ENCODE data around the gene MACROD2.

Gene MACROD2

GRCh38 chr20:14883324-14883723 is 888.0 kb downstream of the MACROD2 start:
- Mint-ChIP-seq H3K27ac (no peak overlapping the region), H3K36me3 (no peaks in the 10 kb centered on the region), H3K9me3 (peaks cover 5% of the 10 kb centered on the region), H3K4me3 (no peak overlapping the region), H3K4me1 (no peaks in the 10 kb centered on the region), H3K27me3 (no peaks in the 10 kb centered on the region)
- DNase-seq: no peak
- CTCF ChIA-PET: no interaction called here

DNA sequence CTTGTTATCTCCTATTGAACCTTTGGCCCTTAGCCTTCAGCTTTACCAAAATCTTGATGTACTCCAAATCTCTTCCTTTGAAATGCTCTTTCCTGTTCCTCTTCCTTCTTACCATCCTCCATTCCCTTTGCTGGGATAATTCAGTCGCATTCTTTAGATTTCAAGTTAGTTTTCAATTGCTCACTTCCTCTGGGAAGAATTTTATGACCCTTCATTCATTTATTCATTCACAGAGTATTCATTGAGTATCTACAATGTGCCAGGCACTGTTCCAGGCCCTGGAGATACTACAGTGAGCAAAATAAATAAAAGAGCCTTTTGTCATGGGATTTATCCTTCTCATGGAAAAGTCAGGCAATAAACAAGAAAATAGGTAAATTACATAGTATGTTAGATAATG is 890.3 kb downstream of the MACROD2 start:
- CTCF ChIA-PET: no interaction called here
- no peaks in the 10 kb centered on the region for H3K36me3 Mint-ChIP-seq
- no peaks in the 10 kb centered on the region for H3K4me1 Mint-ChIP-seq
- H3K4me3 Mint-ChIP-seq: no peak overlapping the region
- H3K27ac Mint-ChIP-seq: no peak overlapping the region
- peaks cover 5% of the 10 kb centered on the region for H3K9me3 Mint-ChIP-seq
- no peak for DNase-seq
- H3K27me3 Mint-ChIP-seq: no peaks in the 10 kb centered on the region

- no peaks in the 10 kb centered on the region for H3K36me3 Mint-ChIP-seq
- no peak overlapping the region for H3K4me3 Mint-ChIP-seq
- DNase-seq: no peak
- peaks cover 5% of the 10 kb centered on the region for H3K9me3 Mint-ChIP-seq
- H3K27me3 Mint-ChIP-seq: no peaks in the 10 kb centered on the region
- no peak overlapping the region for H3K27ac Mint-ChIP-seq
- H3K4me1 Mint-ChIP-seq: no peaks in the 10 kb centered on the region
- CTCF ChIA-PET: no interaction called here
These were observed 892.8 kb downstream of the MACROD2 start for GRCh38 chr20:14888134-14888533.

DNA sequence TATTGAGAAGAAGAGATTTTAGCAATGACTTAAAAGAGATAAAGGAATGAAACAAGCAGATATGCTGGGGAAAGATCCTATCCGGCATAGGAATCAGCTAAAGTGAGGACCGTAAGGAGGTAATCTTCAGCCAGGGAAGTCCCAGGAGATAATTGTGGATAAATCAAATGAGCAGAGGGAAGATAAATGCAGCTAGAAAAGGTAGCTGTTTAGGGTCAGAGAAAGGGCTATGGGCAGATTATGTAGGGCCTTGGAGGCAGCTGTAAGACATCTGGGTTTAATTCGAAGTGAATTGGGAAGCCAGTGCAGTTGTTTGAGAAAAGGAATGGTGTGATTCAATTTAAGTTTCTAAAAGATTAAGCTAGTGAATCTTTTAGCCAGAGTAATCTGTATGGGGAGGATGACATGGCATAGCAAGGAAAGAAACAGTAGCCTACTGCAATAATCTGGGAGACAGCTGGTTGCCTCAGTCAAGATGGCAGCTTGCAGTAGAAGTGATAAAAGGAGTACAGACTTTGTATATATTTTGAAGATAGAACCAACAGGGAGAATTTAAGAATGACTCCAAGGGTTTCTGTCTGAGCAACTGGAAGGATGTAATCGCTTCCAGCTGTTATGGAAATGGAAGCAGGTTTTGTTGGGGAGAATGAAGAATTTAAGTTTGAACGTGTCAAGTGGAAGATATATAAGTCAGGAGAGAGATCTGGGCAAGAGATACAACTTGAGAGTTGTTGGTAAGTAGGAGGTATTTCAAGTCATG is 894.4 kb downstream of the MACROD2 start:
- no peak overlapping the region for H3K27ac Mint-ChIP-seq
- no peak for DNase-seq
- no peaks in the 10 kb centered on the region for H3K27me3 Mint-ChIP-seq
- H3K36me3 Mint-ChIP-seq: no peaks in the 10 kb centered on the region
- H3K4me3 Mint-ChIP-seq: no peak overlapping the region
- H3K9me3 Mint-ChIP-seq: peaks cover 5% of the 10 kb centered on the region
- CTCF ChIA-PET: no interaction called here
- no peaks in the 10 kb centered on the region for H3K4me1 Mint-ChIP-seq

- Mint-ChIP-seq H3K9me3 (peaks cover 2% of the 10 kb centered on the region), H3K36me3 (no peaks in the 10 kb centered on the region), H3K27me3 (no peaks in the 10 kb centered on the region), H3K4me1 (no peaks in the 10 kb centered on the region), H3K4me3 (no peak overlapping the region), H3K27ac (no peak overlapping the region)
- CTCF ChIA-PET: no interaction called here
- DNase-seq: no peak
These were observed 895.4 kb downstream of the MACROD2 start for GRCh38 chr20:14890713-14891112.

DNA sequence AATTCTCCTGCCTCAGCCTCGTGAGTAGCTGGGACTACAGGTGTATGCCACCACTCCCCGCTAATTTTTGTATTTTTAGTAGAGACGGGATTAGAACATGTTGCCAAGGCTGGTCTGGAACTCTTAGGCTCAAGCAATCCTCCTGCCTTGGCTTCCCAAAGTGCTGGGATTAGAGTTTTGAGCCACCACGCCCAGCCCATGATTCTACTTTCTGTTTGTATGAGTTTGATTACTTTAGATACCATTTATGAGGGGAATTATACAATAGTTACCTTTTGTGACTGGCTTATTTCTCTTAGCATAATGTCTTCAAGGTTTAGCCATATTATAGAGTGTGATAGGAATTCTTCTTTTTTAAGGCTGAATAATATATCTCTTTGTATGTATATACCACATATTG is 897.5 kb downstream of the MACROD2 start:
- Mint-ChIP-seq H3K9me3 (peaks cover 3% of the 10 kb centered on the region), H3K4me1 (no peaks in the 10 kb centered on the region), H3K4me3 (no peak overlapping the region), H3K27ac (no peak overlapping the region), H3K36me3 (no peaks in the 10 kb centered on the region), H3K27me3 (no peaks in the 10 kb centered on the region)
- CTCF ChIA-PET: no interaction called here
- DNase-seq: no peak

GRCh38 chr20:14896569-14896968 is 901.3 kb downstream of the MACROD2 start:
- H3K9me3 Mint-ChIP-seq: peaks cover 7% of the 10 kb centered on the region
- H3K36me3 Mint-ChIP-seq: no peaks in the 10 kb centered on the region
- no peak for DNase-seq
- no peak overlapping the region for H3K27ac Mint-ChIP-seq
- no peaks in the 10 kb centered on the region for H3K27me3 Mint-ChIP-seq
- no peak overlapping the region for H3K4me3 Mint-ChIP-seq
- CTCF ChIA-PET: no interaction called here
- H3K4me1 Mint-ChIP-seq: no peaks in the 10 kb centered on the region

DNA sequence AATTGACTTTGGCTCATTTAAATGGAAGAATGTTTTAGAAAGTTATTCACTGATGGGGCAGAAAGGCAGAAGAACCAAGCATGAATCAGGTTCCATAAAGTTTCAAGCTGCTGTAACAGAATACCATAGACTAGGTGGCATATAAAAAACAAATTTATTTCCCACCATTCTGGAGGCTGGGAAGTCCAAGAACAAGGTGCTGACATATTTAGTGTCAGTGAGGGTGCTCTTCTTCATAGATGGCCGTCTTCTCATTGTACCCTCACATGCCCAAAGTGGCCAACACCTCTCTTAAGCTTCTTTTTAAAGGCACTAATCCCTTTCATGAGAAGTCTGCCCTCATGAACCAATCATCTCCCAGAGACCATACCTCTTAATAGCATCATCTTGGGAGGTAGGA is 902.3 kb downstream of the MACROD2 start:
- no peak overlapping the region for H3K4me3 Mint-ChIP-seq
- CTCF ChIA-PET: no interaction called here
- H3K36me3 Mint-ChIP-seq: no peaks in the 10 kb centered on the region
- peaks cover 7% of the 10 kb centered on the region for H3K9me3 Mint-ChIP-seq
- no peaks in the 10 kb centered on the region for H3K27me3 Mint-ChIP-seq
- no peak overlapping the region for H3K27ac Mint-ChIP-seq
- H3K4me1 Mint-ChIP-seq: no peaks in the 10 kb centered on the region
- no peak for DNase-seq

GRCh38 chr20:14902432-14903089 is 907.2 kb downstream of the MACROD2 start:
- CTCF ChIA-PET: no interaction called here
- no peak overlapping the region for H3K4me3 Mint-ChIP-seq
- no peaks in the 10 kb centered on the region for H3K36me3 Mint-ChIP-seq
- no peak overlapping the region for H3K27ac Mint-ChIP-seq
- H3K4me1 Mint-ChIP-seq: no peaks in the 10 kb centered on the region
- H3K9me3 Mint-ChIP-seq: peaks cover 15% of the 10 kb centered on the region
- no peaks in the 10 kb centered on the region for H3K27me3 Mint-ChIP-seq
- DNase-seq: no peak

- H3K27me3 Mint-ChIP-seq: no peaks in the 10 kb centered on the region
- H3K27ac Mint-ChIP-seq: no peak overlapping the region
- H3K4me1 Mint-ChIP-seq: no peaks in the 10 kb centered on the region
- H3K4me3 Mint-ChIP-seq: no peak overlapping the region
- no peak for DNase-seq
- peaks cover 11% of the 10 kb centered on the region for H3K9me3 Mint-ChIP-seq
- CTCF ChIA-PET: no interaction called here
- no peaks in the 10 kb centered on the region for H3K36me3 Mint-ChIP-seq
These were observed 911.7 kb downstream of the MACROD2 start for GRCh38 chr20:14906908-14907434.

DNA sequence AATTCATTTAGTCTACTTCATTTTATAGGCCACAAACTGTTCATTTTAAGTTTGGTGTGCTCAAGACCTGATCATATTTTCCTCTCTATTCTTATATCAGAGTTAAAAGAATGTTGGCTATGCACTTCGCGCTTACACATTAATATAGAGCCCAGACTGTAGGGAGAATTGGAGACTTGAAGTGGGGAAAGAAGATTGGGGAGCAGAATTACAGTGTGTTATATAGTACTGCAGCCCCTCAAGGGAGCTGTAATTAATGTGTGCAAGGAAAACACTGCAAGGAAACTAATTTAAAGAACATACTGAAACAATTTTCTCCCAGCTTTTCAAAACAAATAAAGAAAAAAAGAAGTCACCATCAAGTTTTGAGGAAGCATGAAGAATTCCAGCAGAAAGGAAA is 914.8 kb downstream of the MACROD2 start:
- no peak for DNase-seq
- CTCF ChIA-PET: no interaction called here
- Mint-ChIP-seq H3K36me3 (no peaks in the 10 kb centered on the region), H3K27me3 (no peaks in the 10 kb centered on the region), H3K4me1 (no peaks in the 10 kb centered on the region), H3K27ac (no peak overlapping the region), H3K9me3 (peaks cover 17% of the 10 kb centered on the region), H3K4me3 (no peak overlapping the region)

DNA sequence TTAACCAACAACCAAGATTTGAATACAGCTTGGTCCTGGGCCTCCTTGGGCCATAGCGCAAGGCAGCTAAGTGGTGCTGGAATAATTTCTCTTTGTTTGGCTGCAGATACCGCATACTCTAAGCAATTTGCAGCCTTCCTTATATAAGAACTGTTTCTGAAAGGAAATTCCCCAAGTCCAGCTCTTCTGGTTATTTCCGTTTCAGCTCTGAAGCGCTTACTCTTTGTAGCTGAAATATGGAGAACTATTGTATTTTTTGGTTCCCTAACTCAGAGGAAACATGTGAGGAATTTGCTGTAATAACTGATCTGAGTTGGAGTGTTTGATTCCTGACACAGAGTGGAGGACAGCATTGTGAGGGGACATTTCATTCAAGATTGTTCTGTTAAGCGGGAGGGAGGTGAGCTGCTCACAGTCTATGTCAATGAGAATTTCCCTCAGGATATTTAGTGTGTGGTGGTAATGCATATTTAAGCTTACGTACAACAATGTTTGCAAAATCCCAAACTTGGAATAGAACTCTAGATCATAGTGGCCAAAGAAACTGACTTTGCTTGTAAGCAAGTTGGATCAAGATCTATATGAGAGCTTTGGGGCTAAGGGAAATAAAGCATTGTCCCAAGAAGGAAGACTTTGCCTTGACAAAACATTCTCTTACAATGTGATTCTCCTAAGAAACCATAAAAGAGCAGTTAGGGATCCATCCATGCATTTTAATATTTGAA is 918.7 kb downstream of the MACROD2 start:
- H3K4me1 Mint-ChIP-seq: no peaks in the 10 kb centered on the region
- no peak for DNase-seq
- peaks cover 15% of the 10 kb centered on the region for H3K9me3 Mint-ChIP-seq
- H3K27me3 Mint-ChIP-seq: no peaks in the 10 kb centered on the region
- H3K4me3 Mint-ChIP-seq: no peak overlapping the region
- no peak overlapping the region for H3K27ac Mint-ChIP-seq
- H3K36me3 Mint-ChIP-seq: no peaks in the 10 kb centered on the region
- CTCF ChIA-PET: no interaction called here

- H3K27ac Mint-ChIP-seq: no peak overlapping the region
- CTCF ChIA-PET: no interaction called here
- DNase-seq: no peak
- no peaks in the 10 kb centered on the region for H3K36me3 Mint-ChIP-seq
- no peak overlapping the region for H3K4me3 Mint-ChIP-seq
- H3K4me1 Mint-ChIP-seq: no peaks in the 10 kb centered on the region
- H3K27me3 Mint-ChIP-seq: no peaks in the 10 kb centered on the region
- H3K9me3 Mint-ChIP-seq: peaks cover 15% of the 10 kb centered on the region
These were observed 919.3 kb downstream of the MACROD2 start for GRCh38 chr20:14914633-14915032.

GRCh38 chr20:14915356-14915755 is 920.0 kb downstream of the MACROD2 start:
- H3K4me1 Mint-ChIP-seq: no peaks in the 10 kb centered on the region
- H3K27ac Mint-ChIP-seq: no peak overlapping the region
- H3K9me3 Mint-ChIP-seq: peaks cover 15% of the 10 kb centered on the region
- no peak for DNase-seq
- no peaks in the 10 kb centered on the region for H3K36me3 Mint-ChIP-seq
- CTCF ChIA-PET: no interaction called here
- H3K27me3 Mint-ChIP-seq: no peaks in the 10 kb centered on the region
- no peak overlapping the region for H3K4me3 Mint-ChIP-seq

Data from activated naive CD4-positive, alpha-beta T cell treated with anti-CD3 and anti-CD28 coated beads, Interleukin-2, amount 10 ng/mL, durations not matched to agents 7 days and 5 days (primary cell).